Testis (tissue), 3 donors: ENCODE measurements around the gene SASH1. TPM values are rescaled to one million over a fixed set of nuclear protein-coding genes. Genes with fewer than 3 reads are reported as not detected.
A peak's percentile ranks its signal among the peaks of the same experiment; 100 is the strongest.

Source experiments
- DNase-seq: peaks from one replicate; pipeline ENCODE4 v3.0.0-alpha.2; 2019
- H3K27ac ChIP-seq, 2 donors: fragments of 200-600 bp; sonication (generic); one replicate each; pipeline ENCODE4 v1.5.1; 2019
- H3K27me3 ChIP-seq: fragments of 200-600 bp; sonication (generic); one replicate; pipeline ENCODE4 v1.5.1; 2019
- H3K36me3 ChIP-seq: fragments of 200-600 bp; sonication (generic); one replicate; pipeline ENCODE4 v1.5.1; 2017; ENCODE audit warnings: low read depth; ENCODE audit errors: missing control alignments
- H3K4me1 ChIP-seq: fragments of 200-600 bp; sonication (generic); one replicate; pipeline ENCODE4 v1.5.1; 2019
- H3K4me3 ChIP-seq, 2 donors: fragments of 200-600 bp; sonication (generic); one replicate each; pipeline ENCODE4 v1.5.1; 2017 to 2019
- H3K9me3 ChIP-seq: fragments of 200-600 bp; sonication (generic); one replicate; pipeline ENCODE4 v1.5.1; 2017
- POLR2A ChIP-seq: fragments of 450-650 bp; IDR thresholded peaks from one replicate; pipeline ENCODE4 v1.6.1; 2017; ENCODE audit warnings: antibody characterized with exemption, mild to moderate bottlenecking, moderate library complexity
- WGBS, 2 donors: methylation state at CpG; one replicate each; pipeline ENCODE4 v1.1.5; 2018; 5-methylcytosine and 5-hydroxymethylcytosine counted together
- intact Hi-C: fragments of 100-400 bp; cut with DNase I; formaldehyde crosslinking; loops from one replicate; pipeline ENCODE4 v1.15.1; 2023; ENCODE audit warnings: low total_unique reads
- polyA plus RNA-seq: library from polyadenylated mRNA; stranded (reverse); fragments of 350-450 nt; fragmentation: Illumina TruSeq; extraction: RNeasy Lipid Tissue Mini Kit (QIAGEN cat#74804); gene quantifications from one replicate; pipeline ENCODE4 v1.2.3, GENCODE V29; 2014; ENCODE audit warnings: low read depth, low replicate concordance; ENCODE audit not compliant: insufficient read depth
- total RNA-seq, 2 donors: library from RNA; depleted of rRNA; stranded (reverse); fragments of >200 nt; gene quantifications; one replicate each; pipeline ENCODE4 v1.2.3, GENCODE V29; 2016
- TF ChIP-seq, protein P1 (sequence below), 3 experiments: fragments of 450-650 bp in 2 of 3; fragments of 200-600 bp in 1 of 3; sonication (generic) in 1 of 3; IDR thresholded peaks; one replicate each; pipeline ENCODE4 v1.5.1; 2016 to 2019; ENCODE audit warnings: antibody characterized with exemption in 3 of 3, mild to moderate bottlenecking in 2 of 3, moderate library complexity in 1 of 3

Gene SASH1
- total and polyA plus RNA-seq, 3 donors from 2014 or later, result 12.1 to 42.1 (median 40.3) TPM

DNA sequence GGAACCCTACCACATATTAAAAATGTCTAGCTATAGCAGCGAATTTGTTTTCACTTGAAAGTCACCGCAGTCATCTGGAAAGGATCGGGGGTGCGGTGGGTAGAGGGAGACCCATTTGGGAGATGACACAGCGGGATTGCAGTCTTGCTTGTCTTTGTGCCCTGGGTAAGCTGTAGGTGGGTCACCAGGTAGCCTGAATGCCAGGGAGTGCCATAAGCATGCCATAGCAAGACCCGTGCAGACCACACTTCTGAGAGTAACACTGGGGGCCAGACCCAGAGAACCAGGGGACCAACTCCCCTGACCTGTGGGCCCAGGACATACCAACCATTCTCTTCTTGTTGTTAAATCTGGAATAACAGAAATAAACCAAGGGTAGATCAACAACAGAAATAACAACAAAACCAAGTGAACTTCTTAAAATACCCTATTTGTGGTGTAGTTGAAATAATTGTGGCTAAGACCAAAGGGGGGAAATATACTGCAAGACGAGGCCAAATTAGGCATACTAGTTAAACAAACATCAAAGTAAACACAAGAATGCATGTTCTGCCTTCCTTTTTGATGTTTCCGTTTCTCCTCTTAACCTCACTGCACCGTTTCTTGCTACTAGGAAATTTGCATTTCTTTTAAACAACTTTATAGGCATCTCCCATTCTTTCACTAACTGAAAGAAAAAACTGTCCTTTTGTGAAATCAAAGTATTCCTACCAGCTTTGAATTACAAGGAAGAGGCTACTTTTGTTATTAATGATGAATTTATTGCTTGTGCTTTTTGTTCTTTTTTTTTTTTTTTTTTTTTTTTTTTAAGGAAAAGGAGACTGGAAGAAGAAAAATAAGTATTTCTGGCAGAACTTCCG, 128.2 kb downstream of the SASH1 start:
- Histone ChIP-seq H3K4me1 (peaks cover 6% of the 10 kb centered on the region), H3K4me3 (no peak overlapping the region), H3K27ac (no peak overlapping the region), H3K27me3 (no peaks in the 10 kb centered on the region), H3K9me3 (no peaks in the 10 kb centered on the region), H3K36me3 (no peaks in the 10 kb centered on the region)
- TF ChIP-seq, protein P1, sequence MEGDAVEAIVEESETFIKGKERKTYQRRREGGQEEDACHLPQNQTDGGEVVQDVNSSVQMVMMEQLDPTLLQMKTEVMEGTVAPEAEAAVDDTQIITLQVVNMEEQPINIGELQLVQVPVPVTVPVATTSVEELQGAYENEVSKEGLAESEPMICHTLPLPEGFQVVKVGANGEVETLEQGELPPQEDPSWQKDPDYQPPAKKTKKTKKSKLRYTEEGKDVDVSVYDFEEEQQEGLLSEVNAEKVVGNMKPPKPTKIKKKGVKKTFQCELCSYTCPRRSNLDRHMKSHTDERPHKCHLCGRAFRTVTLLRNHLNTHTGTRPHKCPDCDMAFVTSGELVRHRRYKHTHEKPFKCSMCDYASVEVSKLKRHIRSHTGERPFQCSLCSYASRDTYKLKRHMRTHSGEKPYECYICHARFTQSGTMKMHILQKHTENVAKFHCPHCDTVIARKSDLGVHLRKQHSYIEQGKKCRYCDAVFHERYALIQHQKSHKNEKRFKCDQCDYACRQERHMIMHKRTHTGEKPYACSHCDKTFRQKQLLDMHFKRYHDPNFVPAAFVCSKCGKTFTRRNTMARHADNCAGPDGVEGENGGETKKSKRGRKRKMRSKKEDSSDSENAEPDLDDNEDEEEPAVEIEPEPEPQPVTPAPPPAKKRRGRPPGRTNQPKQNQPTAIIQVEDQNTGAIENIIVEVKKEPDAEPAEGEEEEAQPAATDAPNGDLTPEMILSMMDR (IDR thresholded peaks at IDR 0.05), result no peak
- TF ChIP-seq POLR2A, result no peak
- 84 to 88% methylated on average over 10 of the region's 10 CpGs for whole genome bisulfite sequencing, 2 donors
- intact Hi-C loops, result no loop called here
- DNase-seq, result no peak

DNA sequence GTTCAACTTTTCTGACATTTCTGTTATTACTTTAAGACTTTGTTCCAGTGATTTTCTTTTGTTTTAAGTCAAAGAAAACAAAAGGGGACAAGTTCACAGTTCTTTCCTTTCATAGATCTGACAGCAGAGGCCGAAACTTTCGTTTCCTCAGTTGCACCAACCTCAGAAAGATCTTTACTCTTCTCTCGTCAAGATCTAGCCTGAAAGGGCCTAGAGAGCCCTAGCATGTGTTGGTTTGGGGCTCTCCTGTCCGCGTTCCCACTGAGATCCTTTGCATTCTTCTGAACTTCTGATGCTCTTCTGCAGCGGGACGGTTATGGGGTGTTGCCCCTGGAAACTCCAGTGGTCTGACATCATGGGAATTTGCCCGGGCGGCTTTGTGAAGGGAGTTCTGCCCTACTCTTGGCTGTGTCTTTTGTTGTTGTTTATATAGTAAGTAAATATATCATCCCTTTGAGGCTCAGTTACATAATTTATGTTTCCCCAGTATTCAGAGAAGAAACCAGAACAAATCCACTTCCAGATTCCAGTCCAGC, 129.1 kb downstream of the SASH1 start:
- H3K4me3 ChIP-seq, result no peak overlapping the region
- no peaks in the 10 kb centered on the region for H3K9me3 ChIP-seq
- WGBS, 2 donors, result 68 to 71% methylated on average over 9 of the region's 9 CpGs
- no peaks in the 10 kb centered on the region for H3K27me3 ChIP-seq
- H3K36me3 ChIP-seq, result no peaks in the 10 kb centered on the region
- TF ChIP-seq, protein P1 (IDR thresholded peaks at IDR 0.05), result no peak
- no peak for TF ChIP-seq POLR2A
- intact Hi-C loops, result no loop called here
- H3K4me1 ChIP-seq, result no peaks in the 10 kb centered on the region
- DNase-seq, result no peak
- peak overlapping the region; percentile 21 to 55 for H3K27ac ChIP-seq

GRCh38 chr6:148472171-148473105, 129.8 kb downstream of the SASH1 start:
- DNase-seq, result no peak
- Histone ChIP-seq H3K27ac (peak overlapping the region in 1 of 2 donors; percentile 55), H3K4me3 (no peak overlapping the region), H3K27me3 (no peaks in the 10 kb centered on the region), H3K36me3 (no peaks in the 10 kb centered on the region), H3K4me1 (no peaks in the 10 kb centered on the region), H3K9me3 (no peaks in the 10 kb centered on the region)
- intact Hi-C loops, result no loop called here
- TF ChIP-seq, protein P1 (IDR thresholded peaks at IDR 0.05), result no peak
- no peak for TF ChIP-seq POLR2A
- WGBS, 2 donors, result 73 to 74% methylated on average over 12 of the region's 12 CpGs

- TF ChIP-seq POLR2A, result no peak
- TF ChIP-seq, protein P1 (IDR thresholded peaks at IDR 0.05), result no peak
- intact Hi-C loops, result no loop called here
- H3K27ac ChIP-seq, result no peak overlapping the region
- no peaks in the 10 kb centered on the region for H3K4me1 ChIP-seq
- WGBS, 2 donors, result 97 to 100% methylated on average over 5 of the region's 5 CpGs
- DNase-seq, result no peak
- no peaks in the 10 kb centered on the region for H3K27me3 ChIP-seq
- H3K9me3 ChIP-seq, result no peaks in the 10 kb centered on the region
- H3K36me3 ChIP-seq, result no peaks in the 10 kb centered on the region
- H3K4me3 ChIP-seq, result no peak overlapping the region
These were observed 136.9 kb downstream of the SASH1 start for GRCh38 chr6:148479497-148479896.
